Choroid plexus epithelial cell (primary cell): ENCODE results near the gene RPL21.

Experiments used
- DNase-seq: peaks from one replicate; pipeline ENCODE4 v3.0.0-alpha.2; 2010; ENCODE audit warnings: low read depth
- H3K4me3 ChIP-seq: 2 replicates; pipeline ENCODE4 v1.5.1; 2011; ENCODE audit warnings: low read depth, mild to moderate bottlenecking, control low read depth, low read length, moderate library complexity
- CTCF ChIP-seq: conservative IDR thresholded peaks from 2 replicates; pipeline ENCODE4 v1.5.1; 2011; ENCODE audit warnings: low read depth, mild to moderate bottlenecking, control low read depth, inconsistent platforms, low read length, moderate library complexity

RPL21 gene

GRCh38 chr13:27257648-27258253, 6.4 kb downstream of the RPL21 start:
- no peak overlapping the region for H3K4me3 ChIP-seq
- TF ChIP-seq CTCF: no peak
- DNase-seq: no peak

- no peak for TF ChIP-seq CTCF
- H3K4me3 ChIP-seq: no peak overlapping the region
- DNase-seq: no peak
Observed at GRCh38 chr13:27258637-27259386, 7.5 kb downstream of the RPL21 start.

- H3K4me3 ChIP-seq: no peak overlapping the region
- TF ChIP-seq CTCF: no peak
- peak; percentile 39 for DNase-seq
Observed at GRCh38 chr13:27259831-27260230, 8.5 kb downstream of the RPL21 start.

- TF ChIP-seq CTCF: no peak
- DNase-seq: no peak
- no peak overlapping the region for H3K4me3 ChIP-seq
Observed at GRCh38 chr13:27261396-27261795, 10.0 kb downstream of the RPL21 start.

GRCh38 chr13:27263438-27263837, 12.1 kb downstream of the RPL21 start:
- no peak overlapping the region for H3K4me3 ChIP-seq
- no peak for TF ChIP-seq CTCF
- DNase-seq: no peak

- H3K4me3 ChIP-seq: no peak overlapping the region
- peak; percentile 82 for DNase-seq
- TF ChIP-seq CTCF: no peak
Observed at GRCh38 chr13:27264181-27264580, 12.8 kb downstream of the RPL21 start.

GRCh38 chr13:27264648-27265047, 13.3 kb downstream of the RPL21 start:
- no peak for TF ChIP-seq CTCF
- no peak for DNase-seq
- no peak overlapping the region for H3K4me3 ChIP-seq
